B cell (primary cell): ENCODE data around the gene PLAAT4. TPM values are rescaled to one million over a fixed set of nuclear protein-coding genes. Genes with fewer than 3 reads are reported as not detected.

Experiments
- ATAC-seq: fragments of 200-7000 bp; cut with Tn5 transposase; one replicate; pipeline ENCODE4 v1.10.0; 2021; ENCODE audit warnings: low read depth, mild to moderate bottlenecking, moderate number of reproducible peaks, moderate library complexity
- CTCF ChIA-PET: fragments of 350-600 bp; sonication (Branson Sonifier 250); formaldehyde crosslinking; loops from one replicate; lab custom pipeline; 2021; ENCODE audit warnings: antibody characterized with exemption, inconsistent platforms; lab: Charles Lee
- POLR2A ChIA-PET: fragments of 350-600 bp; sonication (Branson Sonifier 250); formaldehyde crosslinking; loops from one replicate; lab custom pipeline; 2021; ENCODE audit warnings: antibody characterized with exemption; lab: Charles Lee
- DNase-seq: peaks from one replicate; pipeline ENCODE4 v3.0.0; 2013
- H2AFZ ChIP-seq: 2 replicates; pipeline ENCODE4 v1.6.1; 2012; ENCODE audit warnings: mild to moderate bottlenecking, low read depth, low read length; ENCODE audit not compliant: insufficient read depth, poor library complexity, severe bottlenecking
- H3K27ac ChIP-seq, 2 donors: 1 replicate in 1 of 2; 2 replicates in 1 of 2; pipeline ENCODE4 v1.5.1; 2012 to 2013; ENCODE audit warnings: low read length in 2 of 2, mild to moderate bottlenecking in 2 of 2, moderate library complexity in 1 of 2
- H3K27me3 ChIP-seq, 4 experiments: fragments of 200-600 bp in 1 of 4; sonication (generic) in 1 of 4; replicated peaks in 1 of 4; 1 replicate in 2 of 4; 2 replicates in 2 of 4; pipeline versions ENCODE4 v1.6.1 to v1.7.0; 2013 to 2016; ENCODE audit warnings: low read length in 3 of 4, mild to moderate bottlenecking in 2 of 4, mixed read lengths in 1 of 4, moderate library complexity in 1 of 4; ENCODE audit not compliant: insufficient read depth in 4 of 4, control insufficient read depth in 3 of 4; ENCODE audit errors: control extremely low read depth in 1 of 4
- H3K36me3 ChIP-seq, 2 experiments: replicated peaks in 1 of 2; 1 replicate in 1 of 2; 2 replicates in 1 of 2; pipeline versions ENCODE4 v1.6.1 to v1.7.1; 2013; ENCODE audit warnings: low read length in 1 of 2; ENCODE audit not compliant: insufficient read depth in 2 of 2, control insufficient read depth in 1 of 2; ENCODE audit errors: control extremely low read depth in 1 of 2, extremely low read depth in 1 of 2
- H3K4me1 ChIP-seq, 2 donors: fragments of 200-600 bp in 1 of 2; sonication (generic) in 1 of 2; 1 replicate in 1 of 2; 2 replicates in 1 of 2; pipeline versions ENCODE4 v1.5.1 to v1.6.1; 2013 to 2017; ENCODE audit warnings: low read length in 2 of 2; ENCODE audit not compliant: control insufficient read depth in 2 of 2, insufficient read depth in 2 of 2
- H3K4me2 ChIP-seq: replicated peaks from 2 replicates; pipeline ENCODE3; 2012; ENCODE audit warnings: mild to moderate bottlenecking, low read depth, low read length; ENCODE audit not compliant: poor library complexity, severe bottlenecking
- H3K4me3 ChIP-seq, 5 experiments: fragments of 200-600 bp in 1 of 5; sonication (generic) in 1 of 5; 1 replicate in 3 of 5; 2 replicates in 2 of 5; pipeline versions ENCODE4 v1.5.1 to v1.7.0; 2011 to 2016; ENCODE audit warnings: low read length in 4 of 5, mild to moderate bottlenecking in 4 of 5, low read depth in 2 of 5, control low read depth in 1 of 5, moderate library complexity in 1 of 5; ENCODE audit not compliant: insufficient read depth in 1 of 5; ENCODE audit errors: control extremely low read depth in 1 of 5, extremely low read depth in 1 of 5
- H3K79me2 ChIP-seq: fragments of 200-600 bp; sonication (generic); one replicate; pipeline ENCODE4 v1.6.0; 2016; ENCODE audit warnings: low read length; ENCODE audit not compliant: control insufficient read depth, insufficient read depth
- H3K9ac ChIP-seq: fragments of 200-600 bp; sonication (generic); 2 replicates; pipeline ENCODE4 v1.6.1; 2017; ENCODE audit warnings: mild to moderate bottlenecking, low read length, moderate library complexity
- H3K9me3 ChIP-seq, 3 donors: one replicate each; pipeline versions ENCODE4 v1.6.1 to v1.7.1; 2013; ENCODE audit warnings: low read length in 2 of 3; ENCODE audit not compliant: control insufficient read depth in 2 of 3, insufficient read depth in 1 of 3; ENCODE audit errors: control extremely low read depth in 1 of 3
- H4K20me1 ChIP-seq: 2 replicates; pipeline ENCODE4 v1.6.0; 2012; ENCODE audit warnings: mild to moderate bottlenecking, low read length; ENCODE audit not compliant: insufficient read depth, control insufficient read depth, poor library complexity, severe bottlenecking
- H3K27ac Mint-ChIP-seq: one replicate; pipeline ENCODE4 v1.8.0; 2021; ENCODE audit warnings: mixed read lengths
- H3K27me3 Mint-ChIP-seq: one replicate; pipeline ENCODE4 v1.8.0; 2021; ENCODE audit warnings: mixed read lengths
- H3K4me1 Mint-ChIP-seq: one replicate; pipeline ENCODE4 v1.8.0; 2021; ENCODE audit warnings: mixed read lengths
- H3K4me3 Mint-ChIP-seq: one replicate; pipeline ENCODE4 v1.8.0; 2021; ENCODE audit warnings: mixed read lengths
- H3K9me3 Mint-ChIP-seq: one replicate; pipeline ENCODE4 v1.8.0; 2022; ENCODE audit warnings: mixed read lengths; ENCODE audit not compliant: insufficient read depth
- CTCF ChIP-seq: fragments of 200-600 bp; IDR thresholded peaks from one replicate; pipeline ENCODE4 v1.8.0; 2022; ENCODE audit warnings: antibody characterized with exemption, mild to moderate bottlenecking
- EZH2 ChIP-seq: IDR thresholded peaks from 2 replicates; pipeline ENCODE4 v1.6.1; 2012; ENCODE audit warnings: borderline replicate concordance, low read depth, mild to moderate bottlenecking, moderate library complexity, low read length; ENCODE audit not compliant: insufficient read depth, poor library complexity, severe bottlenecking
- WGBS: methylation state at CpG from one replicate; pipeline ENCODE4 v1.1.5; 2013; ENCODE audit warnings: missing lambda C conversion rate; ENCODE audit not compliant: insufficient coverage; 5-methylcytosine and 5-hydroxymethylcytosine counted together
- intact Hi-C: fragments of 100-400 bp; cut with micrococcal nuclease; formaldehyde crosslinking; loops from one replicate; pipeline ENCODE4 v1.10.0; 2022
- polyA plus RNA-seq: library from polyadenylated mRNA; depleted of rRNA; stranded (reverse); fragments of >200 nt; gene quantifications from 2 replicates; pipeline ENCODE4 v1.2.3, GENCODE V29; 2012
- total RNA-seq, 2 donors: library from RNA; stranded (reverse); fragments of 120-200 nt in 1 of 2; gene quantifications; 1 replicate in 1 of 2; 2 replicates in 1 of 2; pipeline versions ENCODE4 v1.2.3 to v1.2.4, GENCODE V29; 2013 to 2022

PLAAT4 gene
- total and polyA plus RNA-seq, 2 donors (not counting 1 experiment from before 2014, with no cell fraction given), result 13.1 to 35.0 TPM

- no peak overlapping the region for H3K4me3 ChIP-seq
- H3K9me3 ChIP-seq, result no peaks in the 10 kb centered on the region
- no peaks in the 10 kb centered on the region for H3K4me1 ChIP-seq
- no peak overlapping the region for H3K4me2 ChIP-seq
- H3K36me3 ChIP-seq, result no peaks in the 10 kb centered on the region
- H3K79me2 ChIP-seq, result no peaks in the 10 kb centered on the region
- WGBS, result 92% methylated on average over 6 of the region's 7 CpGs
- Mint-ChIP-seq H3K9me3 (no peaks in the 10 kb centered on the region), H3K4me1 (no peaks in the 10 kb centered on the region), H3K27ac (no peak overlapping the region), H3K4me3 (no peak overlapping the region), H3K27me3 (peaks cover 11% of the 10 kb centered on the region)
- ATAC-seq (no peak), DNase-seq (no peak)
- H4K20me1 ChIP-seq, result no peaks in the 10 kb centered on the region
- no peak overlapping the region for H3K27ac ChIP-seq
- no peak overlapping the region for H3K9ac ChIP-seq
- CTCF ChIA-PET, result interaction anchor here (1.0 kb wide), 1 partner anchor 321 kb away, joined by 3 read pairs; no protein-coding TSS in a partner anchor
- peaks cover 0 to 10% (median 0%) of the 10 kb centered on the region in 4 experiments for H3K27me3 ChIP-seq
- POLR2A ChIA-PET, result no interaction called here
- no peak for TF ChIP-seq CTCF
- TF ChIP-seq EZH2, result no peak
- H2AFZ ChIP-seq, result no peak overlapping the region
- intact Hi-C loops, result no loop called here
Measured at GRCh38 chr11:63512816-63513215, 23.8 kb upstream of the PLAAT4 start.

GRCh38 chr11:63516109-63516508, 20.5 kb upstream of the PLAAT4 start:
- Histone ChIP-seq H3K27ac (no peak overlapping the region), H3K9ac (no peak overlapping the region), H3K4me2 (no peak overlapping the region), H4K20me1 (no peaks in the 10 kb centered on the region), H2AFZ (no peak overlapping the region), H3K27me3 (no peaks in the 10 kb centered on the region), H3K4me1 (no peaks in the 10 kb centered on the region), H3K79me2 (no peaks in the 10 kb centered on the region), H3K36me3 (no peaks in the 10 kb centered on the region), H3K9me3 (no peaks in the 10 kb centered on the region), H3K4me3 (no peak overlapping the region)
- POLR2A ChIA-PET, result no interaction called here
- intact Hi-C loops, result no loop called here
- CTCF ChIA-PET, result no interaction called here
- peaks cover 5% of the 10 kb centered on the region for H3K9me3 Mint-ChIP-seq
- DNase-seq (no peak), ATAC-seq (no peak)
- H3K4me1 Mint-ChIP-seq, result no peaks in the 10 kb centered on the region
- WGBS, result 93% methylated on average over 5 of the region's 6 CpGs
- H3K4me3 Mint-ChIP-seq, result no peak overlapping the region
- TF ChIP-seq CTCF, result no peak
- no peak for TF ChIP-seq EZH2
- H3K27ac Mint-ChIP-seq, result no peak overlapping the region
- peaks cover 9% of the 10 kb centered on the region for H3K27me3 Mint-ChIP-seq
